ENCODE measurements around the gene GDF10. TPM values are rescaled to one million over a fixed set of nuclear protein-coding genes. Genes with fewer than 3 reads are reported as not detected.

Gene GDF10
- total RNA-seq, 1 experiment from 2014 or later, result not detected

DNA sequence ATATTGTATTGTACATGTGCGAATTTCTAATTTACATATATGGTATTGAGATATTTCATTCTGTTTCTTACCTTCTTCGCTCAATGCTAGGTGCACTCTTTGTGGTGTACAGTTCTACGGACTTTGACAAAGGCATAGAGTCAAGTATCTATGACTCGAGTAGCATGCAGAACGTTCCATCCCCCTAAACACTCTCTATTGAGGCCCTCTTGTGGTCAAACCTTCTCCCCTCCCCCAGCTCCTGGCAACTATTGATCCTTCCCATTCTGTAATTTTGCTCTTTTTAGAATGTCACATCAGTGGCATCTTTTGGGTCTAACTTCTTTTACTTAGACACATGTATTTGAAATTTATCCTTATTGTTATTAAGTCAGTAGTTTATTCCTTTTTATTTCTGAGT lies 30.7 kb upstream of the GDF10 start:
- DNase-seq (ENCODE audit: low read depth), result no peak

DNA sequence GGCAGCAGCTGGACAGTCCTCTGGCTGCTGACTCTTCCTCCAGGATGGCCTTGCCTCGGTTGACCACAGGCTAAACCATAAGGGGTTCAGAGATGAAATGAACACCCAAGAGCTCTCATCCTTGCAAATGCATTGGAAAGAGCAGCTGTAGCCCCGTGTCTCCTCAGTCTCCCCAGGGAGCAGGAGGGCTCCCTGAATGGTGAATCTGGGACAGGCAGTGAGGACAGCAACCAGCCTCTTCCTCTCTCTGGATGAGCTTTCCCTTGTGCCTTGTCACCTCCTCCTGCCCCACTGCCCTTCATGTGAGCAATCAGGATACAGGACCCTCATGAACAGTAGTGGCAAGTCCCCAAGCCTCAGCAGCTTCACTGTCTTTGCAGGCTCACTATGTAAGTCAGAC lies 23.9 kb upstream of the GDF10 start:
- DNase-seq (ENCODE audit: low read depth), result no peak

DNA sequence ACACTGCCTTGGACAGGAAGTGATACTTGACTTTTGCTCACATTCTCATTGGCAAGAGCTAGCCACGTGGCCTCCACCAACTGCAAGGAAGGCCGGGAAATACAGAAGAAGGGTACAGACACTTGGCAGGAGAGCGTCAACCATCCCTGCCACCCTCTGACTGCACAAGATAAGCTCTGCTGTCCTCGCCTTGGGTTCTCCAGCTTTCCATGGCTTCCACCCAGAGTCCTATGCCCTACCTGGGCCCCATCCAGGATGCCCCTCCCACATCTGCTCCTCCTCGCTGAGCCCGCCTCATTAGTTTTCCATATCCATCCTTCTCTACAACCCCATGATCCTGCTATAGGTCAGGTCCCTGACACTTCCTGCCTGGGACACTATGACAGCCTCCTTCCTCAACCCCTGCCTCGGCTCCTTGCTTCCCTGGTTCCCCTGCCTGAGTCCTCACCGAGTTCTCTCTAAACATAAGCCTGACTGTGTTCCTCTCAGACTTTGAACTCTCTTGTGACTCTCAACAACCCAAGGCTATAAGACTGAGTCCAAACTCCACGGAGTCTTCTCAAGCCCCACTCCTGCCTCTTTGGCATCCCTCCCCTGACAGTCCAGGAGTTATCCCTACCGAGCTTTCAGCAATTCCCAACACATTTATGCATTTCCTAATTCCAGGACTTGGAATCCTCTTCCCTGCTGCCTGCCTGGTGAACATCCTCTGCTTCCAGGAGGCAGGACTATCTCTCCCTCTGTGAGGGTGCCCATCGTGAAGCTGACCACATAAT lies 23.2 kb upstream of the GDF10 start:
- DNase-seq (ENCODE audit: low read depth), result no peak

DNA sequence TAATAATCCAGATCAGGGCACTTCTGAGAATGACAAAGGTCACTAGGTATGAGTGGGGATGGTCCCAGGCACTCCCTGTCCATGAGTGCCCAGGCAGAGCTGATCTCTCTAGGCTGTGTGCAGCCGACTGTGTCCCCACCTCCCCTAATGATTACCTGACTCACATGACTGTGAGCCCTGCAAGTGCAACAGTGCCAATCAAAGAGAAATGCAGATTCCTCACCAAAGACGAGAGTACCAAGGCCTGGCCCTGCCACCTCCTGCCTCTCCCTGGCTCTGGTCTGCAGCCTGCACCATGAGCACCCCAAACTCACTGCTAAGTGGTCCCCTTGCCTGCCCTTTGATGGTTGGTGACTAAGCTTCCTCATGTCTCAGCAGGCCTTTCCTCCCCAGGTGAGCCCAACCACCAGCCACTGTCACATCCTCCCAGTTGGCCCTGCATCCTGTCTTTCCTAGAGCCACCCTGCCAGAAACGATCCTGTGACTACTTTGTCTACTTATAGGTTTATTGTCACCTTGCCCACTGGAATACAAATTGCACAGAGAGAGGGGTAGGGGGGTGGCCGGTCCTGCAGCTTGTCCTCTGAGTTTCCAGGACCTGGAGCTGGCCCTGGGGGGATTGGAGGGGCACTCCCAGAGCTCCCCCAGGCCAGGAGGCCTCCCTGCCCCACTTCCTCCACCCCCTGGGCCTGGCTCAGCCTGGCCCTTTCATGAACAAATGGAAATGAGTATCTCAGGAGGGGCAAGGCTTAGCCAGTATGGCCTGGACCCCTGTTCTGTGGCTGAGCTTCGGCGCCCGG lies 22.4 kb upstream of the GDF10 start:
- peak; percentile 6 for DNase-seq (ENCODE audit: low read depth)

DNA sequence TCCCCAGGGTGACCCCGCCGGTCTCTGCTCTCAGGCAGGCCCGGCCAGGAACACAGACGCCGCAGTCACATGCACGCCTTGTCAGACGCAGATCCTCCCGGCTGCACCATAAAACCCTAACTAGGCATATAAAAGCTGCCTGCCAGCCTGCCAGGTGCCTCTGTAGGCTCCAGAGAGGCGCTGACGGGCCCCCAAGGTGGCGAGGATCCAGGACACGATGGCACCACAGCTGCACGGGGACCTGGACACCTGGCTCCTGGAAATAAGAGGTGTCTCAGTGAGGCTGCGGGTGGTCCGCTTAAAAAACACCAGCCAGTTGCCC lies 21.9 kb upstream of the GDF10 start:
- no peak for DNase-seq (ENCODE audit: low read depth)

DNA sequence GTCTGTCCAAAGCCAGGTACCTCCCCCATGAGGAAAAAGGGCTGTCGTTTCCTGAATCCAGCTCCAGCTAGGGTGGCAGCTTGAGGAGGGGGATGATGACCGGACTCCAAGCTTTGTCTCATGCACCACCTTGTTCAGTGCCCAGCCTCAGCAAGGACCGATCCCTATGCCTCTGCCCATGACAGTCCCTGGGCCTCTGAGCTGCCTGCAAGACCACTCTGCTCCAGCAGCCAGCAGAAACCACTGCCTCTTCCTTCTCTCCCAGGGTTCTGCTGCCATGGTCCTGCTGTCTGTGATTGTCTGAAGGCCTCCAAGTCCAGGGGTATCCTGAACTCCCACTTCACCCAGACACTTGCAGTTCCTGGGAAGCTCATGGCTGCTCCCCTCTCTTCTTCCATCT lies 21.3 kb upstream of the GDF10 start:
- DNase-seq (ENCODE audit: low read depth), result no peak

DNA sequence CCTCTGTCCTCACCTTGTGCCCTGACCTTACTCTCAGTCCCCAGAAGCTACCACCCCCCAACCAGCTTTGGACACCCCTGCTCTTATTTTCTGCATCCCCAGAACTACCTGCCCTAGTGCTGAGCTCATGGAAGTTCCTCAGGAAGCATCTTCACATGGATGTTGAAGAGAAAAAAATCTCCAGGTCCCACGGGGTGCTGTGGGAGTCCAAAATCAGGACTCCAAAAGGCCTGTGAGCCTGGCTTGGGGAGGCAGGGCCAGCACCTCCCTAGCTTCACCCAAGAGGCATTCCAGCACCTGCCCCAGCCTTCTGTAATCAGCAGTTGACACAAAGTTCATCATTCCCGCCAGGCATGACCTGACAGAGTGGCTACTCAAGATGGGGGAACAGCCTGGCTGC lies 20.7 kb upstream of the GDF10 start:
- DNase-seq (ENCODE audit: low read depth), result no peak

DNA sequence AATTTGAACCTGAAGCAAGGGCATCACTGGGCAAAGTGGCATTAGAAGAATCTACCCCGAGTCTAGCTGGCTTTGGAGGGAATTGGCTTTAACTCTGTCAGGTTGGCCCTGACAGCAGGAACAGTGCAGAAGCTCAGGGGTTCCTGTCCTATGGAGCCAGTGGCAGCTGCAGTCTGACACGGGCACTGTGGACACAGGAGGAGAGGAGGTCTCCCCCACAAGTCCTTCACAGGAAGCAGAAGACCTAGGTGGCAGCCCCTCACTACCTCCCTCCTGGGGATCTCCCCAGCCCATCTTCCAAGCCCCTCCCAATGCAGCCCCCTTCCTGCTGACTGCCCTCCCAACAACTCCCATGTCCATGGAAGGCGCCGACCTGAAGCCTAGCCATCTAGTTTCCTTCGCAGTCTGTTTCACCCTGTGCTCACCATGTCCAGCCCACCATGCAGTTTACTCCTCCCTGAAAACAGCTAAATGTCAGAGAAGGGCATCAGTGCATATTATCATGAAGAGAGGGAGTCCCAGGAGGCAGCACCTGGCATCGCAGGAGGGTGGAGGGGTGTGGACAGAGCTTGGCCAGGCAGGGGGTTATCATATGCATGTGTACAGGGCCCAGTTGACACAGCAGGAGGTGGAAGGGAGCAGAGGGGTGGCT lies 17.9 kb upstream of the GDF10 start:
- DNase-seq (ENCODE audit: low read depth), result no peak

DNA sequence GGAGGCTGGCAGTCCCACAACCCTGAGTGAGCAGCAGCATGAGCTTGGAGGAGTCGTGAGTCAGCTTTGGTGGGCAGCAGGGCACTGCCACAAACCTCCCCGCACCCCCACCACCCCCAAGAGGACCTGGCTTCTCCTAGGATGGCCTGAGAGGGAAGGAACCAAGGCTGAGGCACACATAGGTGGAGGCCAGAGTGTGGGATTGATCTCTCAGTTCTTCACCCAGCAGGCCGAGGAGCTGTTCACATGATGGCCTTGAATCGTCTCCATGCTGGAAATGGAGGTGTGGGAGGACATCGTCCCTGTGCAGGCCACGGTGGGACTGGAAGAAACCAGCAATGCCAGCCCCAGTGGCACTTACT lies 17.4 kb upstream of the GDF10 start:
- DNase-seq (ENCODE audit: low read depth), result no peak

DNA sequence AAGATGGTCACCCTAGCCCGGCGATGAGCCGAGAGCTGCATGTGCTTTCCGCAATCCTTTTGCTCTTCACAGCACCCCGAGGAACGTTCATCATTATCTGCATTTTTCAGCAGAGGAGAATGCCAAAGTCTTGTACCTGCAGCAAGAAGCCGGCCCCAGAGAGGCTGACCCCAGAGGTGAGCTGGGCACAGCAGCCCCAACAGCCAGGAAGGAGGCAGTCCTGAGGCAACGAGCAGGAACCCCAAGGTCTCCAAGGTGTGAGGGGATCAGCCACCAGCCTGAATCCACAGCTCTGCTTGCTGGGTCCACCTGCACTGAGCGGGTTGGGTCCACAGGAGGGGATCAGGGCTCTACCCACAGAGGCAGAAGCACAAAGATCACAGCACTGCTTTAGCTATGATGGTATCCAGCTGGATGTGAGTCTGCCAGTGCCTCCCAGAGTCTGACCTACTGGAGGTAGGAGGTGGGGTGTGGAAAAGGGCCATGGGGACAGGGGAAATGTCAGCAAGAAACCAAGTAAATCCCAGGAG lies 16.8 kb upstream of the GDF10 start:
- DNase-seq (ENCODE audit: low read depth), result no peak

DNA sequence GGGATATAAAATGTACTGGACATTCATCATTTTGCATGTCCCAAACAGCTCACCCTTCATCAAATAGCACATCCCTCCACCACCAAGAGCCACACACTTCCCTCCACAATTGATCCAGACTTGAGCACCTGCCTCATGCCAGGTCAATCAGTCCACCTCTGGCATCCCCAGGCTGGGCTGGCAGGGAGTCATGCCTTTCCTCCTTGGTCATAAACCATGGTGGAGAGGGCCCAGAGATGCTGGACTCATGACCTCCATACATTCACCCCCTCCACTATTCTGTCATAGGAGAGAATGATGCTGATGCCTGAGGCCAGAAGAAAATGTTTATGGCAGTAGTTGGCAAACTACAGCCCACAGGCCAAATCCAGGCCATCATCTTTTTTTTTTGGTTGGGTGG lies 16.1 kb upstream of the GDF10 start:
- no peak for DNase-seq (ENCODE audit: low read depth)

DNA sequence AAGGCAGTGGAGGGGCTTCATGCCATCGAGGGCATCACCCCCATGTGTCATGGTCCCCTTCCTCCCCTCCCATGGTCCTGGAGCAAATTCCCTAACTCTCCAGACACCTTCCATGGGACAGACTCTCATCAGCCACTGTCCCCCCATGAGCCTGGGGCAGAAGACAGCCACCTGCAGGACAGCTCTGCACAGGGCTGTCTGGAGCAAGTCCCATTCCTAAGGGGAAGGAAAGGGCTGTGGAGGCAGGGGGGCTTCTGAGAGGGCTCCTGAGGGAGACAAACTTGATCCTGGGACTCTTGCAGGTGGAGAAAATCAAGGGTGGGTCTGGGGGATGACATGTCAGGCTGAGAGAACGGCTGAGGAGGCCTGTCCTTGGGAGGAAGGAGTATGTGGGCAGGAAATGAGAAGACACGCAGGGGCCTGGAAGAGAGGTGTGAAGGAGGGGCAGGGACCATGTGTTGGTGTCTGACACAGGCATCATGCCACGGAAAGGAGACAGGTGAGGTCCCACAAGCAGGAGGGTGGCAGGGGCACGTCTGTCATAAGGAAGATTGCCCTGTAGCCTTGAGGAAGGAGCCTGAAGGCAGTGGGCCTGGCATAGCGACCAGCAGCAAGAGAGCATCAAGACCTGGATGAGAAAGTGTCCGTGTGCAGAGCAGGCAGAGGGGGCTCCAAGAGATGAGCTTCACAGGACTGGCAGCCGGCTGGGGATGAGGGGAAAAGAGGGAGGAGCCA lies 14.4 kb upstream of the GDF10 start:
- DNase-seq (ENCODE audit: low read depth), result no peak

DNA sequence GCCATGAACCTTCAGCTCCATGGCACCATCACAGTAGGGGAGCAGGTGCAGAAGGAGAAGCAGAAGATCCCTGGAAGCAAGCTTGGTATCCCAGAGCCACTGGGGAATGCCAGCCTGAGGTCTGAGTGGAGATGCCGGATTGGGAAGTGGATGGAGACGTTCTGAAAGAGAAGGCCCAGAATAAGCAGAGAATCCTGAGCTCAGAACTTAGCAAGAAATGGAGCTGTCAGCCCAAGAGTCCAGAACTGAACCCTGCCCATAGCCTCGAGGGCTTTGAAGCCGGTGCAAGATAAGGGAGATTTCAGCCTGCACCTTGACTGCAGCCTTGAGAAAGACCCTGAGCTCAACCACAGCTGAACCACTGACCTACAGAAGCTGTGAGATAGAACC lies 13.9 kb upstream of the GDF10 start:
- no peak for DNase-seq (ENCODE audit: low read depth)

DNA sequence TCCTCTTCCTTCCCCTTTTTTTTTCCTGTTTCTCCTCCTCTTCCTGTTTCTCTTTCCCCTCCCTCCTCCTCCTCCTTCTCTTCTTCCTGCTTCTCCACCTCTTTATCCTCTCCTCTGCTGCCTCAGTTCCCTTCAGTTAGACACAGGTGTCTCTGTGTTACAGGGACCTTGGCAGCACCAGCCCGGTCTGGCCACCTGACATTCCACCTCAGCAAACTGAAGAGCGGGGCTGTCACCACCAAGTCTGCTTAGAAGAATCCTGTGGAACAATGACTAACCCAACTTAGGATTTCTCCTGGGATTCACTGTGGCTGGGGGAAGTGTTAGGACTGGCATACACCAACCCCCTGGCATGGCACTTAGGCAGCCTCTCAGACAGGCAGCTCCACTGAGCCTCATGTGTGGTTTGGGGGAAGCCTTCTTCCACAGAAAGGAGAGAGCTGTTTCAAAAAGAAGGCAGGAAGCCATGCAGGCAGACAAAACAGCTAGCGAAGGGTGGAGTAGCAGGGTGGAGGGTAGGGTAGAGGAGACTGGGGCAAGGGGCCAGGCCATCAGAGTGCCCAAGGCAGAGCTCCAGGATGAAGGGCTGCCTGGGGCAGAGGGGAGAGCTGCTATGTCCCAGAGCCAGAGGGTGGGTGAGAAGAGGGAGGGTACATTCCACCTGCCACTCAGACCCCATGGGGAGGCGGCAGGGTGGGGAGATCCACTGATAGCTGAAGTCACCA lies 13.2 kb upstream of the GDF10 start:
- no peak for DNase-seq (ENCODE audit: low read depth)

DNA sequence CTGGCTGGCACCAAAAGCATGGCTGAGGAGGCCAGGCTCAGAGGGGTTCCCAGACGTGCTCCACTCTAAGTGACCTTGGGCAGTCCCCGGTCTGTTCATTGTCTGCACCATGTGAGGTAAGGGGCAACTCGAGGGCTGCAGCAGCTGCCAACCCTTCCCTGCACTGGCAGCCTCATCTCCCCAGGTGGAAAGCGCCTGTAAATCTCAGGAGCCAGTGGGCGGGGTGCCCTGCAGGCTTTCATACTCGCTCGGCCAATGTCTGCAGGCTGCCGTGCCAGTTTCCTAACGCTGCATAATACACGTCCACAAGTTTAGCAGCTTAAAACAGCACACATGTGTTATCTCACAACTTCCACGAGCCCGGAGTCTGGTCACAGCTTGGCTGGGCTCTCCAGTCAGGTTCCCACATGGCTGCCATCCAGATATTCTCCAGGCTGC lies 12.6 kb upstream of the GDF10 start:
- no peak for DNase-seq (ENCODE audit: low read depth)

DNA sequence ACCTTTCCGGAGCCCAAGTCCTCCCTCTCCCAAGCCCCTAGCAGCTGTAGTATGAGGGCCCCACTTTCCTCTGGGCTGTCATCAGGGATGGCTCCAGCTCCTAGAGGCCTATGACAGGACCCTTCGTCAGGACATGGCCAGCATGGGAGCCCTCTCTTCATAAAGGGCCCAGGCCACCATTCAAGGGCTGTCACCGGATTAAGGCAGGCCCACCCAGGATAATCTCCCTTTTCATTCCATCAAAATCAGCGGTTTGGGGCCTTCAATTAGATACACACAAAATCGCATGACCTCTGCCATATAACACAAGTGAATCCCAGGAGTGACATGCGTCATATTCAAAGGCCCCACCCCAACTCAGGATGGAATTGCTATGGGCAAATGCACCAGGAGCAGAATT lies 12.2 kb upstream of the GDF10 start:
- DNase-seq (ENCODE audit: low read depth), result no peak

DNA sequence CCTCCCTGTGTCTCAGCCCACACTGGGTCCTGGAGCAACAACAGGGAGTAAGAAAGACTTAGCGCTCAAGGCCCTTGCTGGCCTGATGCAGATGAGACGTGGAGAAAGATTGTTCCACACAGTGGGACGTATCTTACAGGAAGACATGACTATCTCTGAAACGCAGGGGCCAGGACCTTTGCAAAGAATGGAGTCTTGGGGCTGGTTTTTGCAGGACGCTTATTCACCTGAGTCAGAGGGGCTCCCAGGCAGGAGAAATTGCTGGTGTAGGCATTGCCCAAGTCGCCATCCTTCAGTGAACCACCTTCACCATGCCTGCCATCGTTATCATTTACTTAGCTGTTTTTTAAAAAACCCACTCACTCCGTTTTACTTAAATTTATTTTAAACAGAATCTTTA lies 11.8 kb upstream of the GDF10 start:
- no peak for DNase-seq (ENCODE audit: low read depth)

DNA sequence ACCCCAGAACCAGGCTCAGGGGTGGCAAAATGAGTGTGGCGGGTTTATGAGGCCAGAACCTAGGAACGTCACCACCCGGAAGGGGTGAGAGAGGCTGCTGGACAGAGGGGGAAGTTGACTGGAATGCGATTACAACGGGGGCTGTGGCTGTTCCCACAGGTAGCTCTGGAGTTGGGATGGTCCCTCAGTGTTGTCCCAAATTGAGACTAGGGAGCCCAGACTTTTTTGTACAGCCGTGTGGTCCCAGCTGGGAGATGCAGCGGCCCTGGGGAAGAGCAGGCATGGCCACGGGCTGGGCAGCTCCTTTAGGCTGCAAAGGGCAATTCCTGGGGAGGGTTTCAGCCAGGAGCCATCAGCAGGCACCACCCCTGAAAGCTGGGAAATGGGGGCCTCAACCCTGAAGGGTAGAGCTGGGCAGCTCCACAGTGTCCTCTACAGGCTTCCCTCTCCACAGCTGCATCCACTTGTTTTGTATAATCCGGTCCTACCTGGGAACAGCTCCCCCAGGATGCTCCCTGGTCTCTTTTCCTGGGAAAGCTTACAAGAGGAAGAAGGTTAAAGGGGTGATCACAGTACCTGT lies 11.0 kb upstream of the GDF10 start:
- no peak for DNase-seq (ENCODE audit: low read depth)

DNA sequence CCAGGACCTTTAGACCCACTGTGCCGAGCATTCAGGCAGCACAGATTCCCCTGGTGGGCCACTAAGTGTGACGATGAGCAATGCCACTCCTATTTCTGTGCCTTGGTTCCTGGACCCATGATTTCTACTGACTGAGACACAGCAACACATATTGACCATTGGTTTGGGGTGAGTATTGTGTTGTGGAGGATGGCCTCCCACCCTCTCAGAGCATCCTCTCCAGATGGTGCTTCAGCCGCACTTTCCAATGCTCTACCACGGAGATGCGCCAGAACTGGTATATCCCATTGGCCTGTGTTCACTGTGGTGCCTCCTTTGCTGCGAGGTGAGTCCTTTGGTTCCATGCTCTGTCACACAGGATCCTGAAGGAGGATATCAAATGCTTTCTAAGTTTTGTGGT lies 10.1 kb upstream of the GDF10 start:
- DNase-seq (ENCODE audit: low read depth), result no peak

DNA sequence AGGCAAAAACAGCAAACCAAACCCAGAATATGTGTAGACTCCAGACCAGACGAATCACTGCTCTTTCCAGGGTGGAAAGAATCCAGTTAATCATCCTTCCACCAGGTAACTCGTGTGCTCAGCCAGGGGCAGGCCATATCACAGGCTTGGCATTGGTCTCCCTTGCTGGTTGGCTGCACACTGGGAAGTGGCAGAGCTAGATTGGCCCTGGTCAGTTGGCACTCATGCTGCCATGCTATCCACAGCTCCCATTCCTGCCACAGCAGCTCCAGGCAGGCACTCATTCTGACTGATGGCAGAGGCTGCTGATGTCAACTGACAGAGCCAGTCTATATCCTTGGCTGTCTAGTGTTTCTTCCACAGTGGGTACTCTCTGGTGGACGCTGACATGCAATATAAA lies 9.7 kb upstream of the GDF10 start:
- DNase-seq (ENCODE audit: low read depth), result no peak

DNA sequence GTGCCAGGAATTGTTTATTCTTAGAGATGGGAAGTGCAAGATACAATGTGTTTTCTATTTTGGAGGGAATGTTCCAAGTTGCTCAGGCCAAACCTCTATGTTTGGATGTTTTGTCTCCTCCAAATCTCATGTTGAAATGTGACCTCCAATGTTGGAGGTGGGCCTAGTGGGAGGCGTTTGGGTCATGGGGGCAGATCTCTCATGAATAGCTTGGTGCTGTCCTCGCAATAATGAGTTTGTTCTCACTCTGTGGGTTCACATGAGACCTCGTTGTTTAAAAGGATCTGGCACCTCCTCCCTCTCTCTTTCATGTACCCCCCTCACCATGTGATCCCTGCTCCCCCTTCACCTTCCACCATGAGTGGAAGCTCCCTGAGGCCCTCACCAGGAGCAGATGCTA lies 8.3 kb upstream of the GDF10 start:
- DNase-seq (ENCODE audit: low read depth), result no peak

Measured in HT1080 (cell line).